Caco-2 (cell line): ENCODE data around the gene GPAM. TPM values are rescaled to one million over a fixed set of nuclear protein-coding genes. Genes with fewer than 3 reads are reported as not detected.

Experiments
- BruUV-seq: library from RNA; stranded (reverse); fragments of 400-500 nt; replicated peaks from 2 replicates; lab custom pipeline; 2021; lab: Mats Ljungman, UMichigan
- CTCF ChIA-PET: fragments of 300-600 bp; sonication (Branson Sonifier 250); formaldehyde crosslinking; loops from one replicate; lab custom pipeline; 2022; ENCODE audit warnings: antibody characterized with exemption; lab: Charles Lee
- POLR2A ChIA-PET: fragments of 300-600 bp; sonication (Branson Sonifier 250); formaldehyde crosslinking; loops from one replicate; lab custom pipeline; 2022; ENCODE audit warnings: antibody characterized with exemption; lab: Charles Lee
- DNase-seq, 2 experiments: peaks; one replicate each; pipeline versions ENCODE4 v3.0.0 to v3.0.0-alpha.2; 2020 to 2022
- H3K27me3 ChIP-seq: replicated peaks from 2 replicates; pipeline ENCODE4 v1.6.0; 2011; ENCODE audit warnings: low read length; ENCODE audit not compliant: control insufficient read depth, insufficient read depth
- H3K36me3 ChIP-seq: 2 replicates; pipeline ENCODE4 v1.5.1; 2011; ENCODE audit warnings: low read length; ENCODE audit not compliant: control insufficient read depth, insufficient read depth
- H3K4me1 ChIP-seq: fragments of 250-450 bp; sonication (Bioruptor Pico); 2 replicates; pipeline ENCODE4 v1.5.1; 2020; ENCODE audit warnings: mild to moderate bottlenecking
- H3K4me3 ChIP-seq: 2 replicates; pipeline ENCODE4 v1.5.1; 2011; ENCODE audit warnings: low read depth, mild to moderate bottlenecking, control low read depth, low read length
- H3K9me3 ChIP-seq: fragments of 250-450 bp; sonication (Bioruptor Pico); 2 replicates; pipeline ENCODE4 v1.5.1; 2020; ENCODE audit warnings: mild to moderate bottlenecking, moderate library complexity
- H3K27ac Mint-ChIP-seq: one replicate; pipeline ENCODE4 v1.8.0; 2022; ENCODE audit warnings: mixed read lengths; ENCODE audit not compliant: unreplicated experiment
- H3K27me3 Mint-ChIP-seq: one replicate; pipeline ENCODE4 v1.8.0; 2022; ENCODE audit warnings: mixed read lengths; ENCODE audit not compliant: insufficient read depth, unreplicated experiment
- H3K36me3 Mint-ChIP-seq: one replicate; pipeline ENCODE4 v1.8.0; 2022; ENCODE audit warnings: mild to moderate bottlenecking, mixed read lengths; ENCODE audit not compliant: insufficient read depth, unreplicated experiment
- H3K4me1 Mint-ChIP-seq: one replicate; pipeline ENCODE4 v1.8.0; 2022; ENCODE audit warnings: low read depth, mixed read lengths; ENCODE audit not compliant: unreplicated experiment
- H3K4me3 Mint-ChIP-seq: one replicate; pipeline ENCODE4 v1.8.0; 2022; ENCODE audit warnings: mild to moderate bottlenecking, moderate library complexity, mixed read lengths; ENCODE audit not compliant: unreplicated experiment
- H3K9me3 Mint-ChIP-seq: one replicate; pipeline ENCODE4 v1.8.0; 2022; ENCODE audit warnings: mixed read lengths; ENCODE audit not compliant: unreplicated experiment
- intact Hi-C: fragments of 100-400 bp; cut with micrococcal nuclease; formaldehyde crosslinking; loops from one replicate; pipeline ENCODE4 v1.10.0; 2022; ENCODE audit not compliant: unreplicated experiment
- total RNA-seq: library from RNA; stranded (reverse); gene quantifications from 2 replicates; pipeline ENCODE4 v1.2.3, GENCODE V29; 2022
- TF ChIP-seq, protein P1 (sequence below), 2 experiments: fragments of 200-600 bp in 1 of 2; IDR thresholded peaks; 1 replicate in 1 of 2; 2 replicates in 1 of 2; pipeline versions ENCODE4 v1.5.1 to v1.8.0; 2011 to 2022; ENCODE audit warnings: antibody characterized with exemption in 1 of 2, control low read depth in 1 of 2, inconsistent platforms in 1 of 2, low read depth in 1 of 2, low read length in 1 of 2, mild to moderate bottlenecking in 1 of 2, moderate library complexity in 1 of 2; ENCODE audit not compliant: insufficient read depth in 1 of 2, severe bottlenecking in 1 of 2, unreplicated experiment in 1 of 2

The GPAM gene
- total RNA-seq, 1 experiment from 2014 or later = 44.4 TPM

DNA sequence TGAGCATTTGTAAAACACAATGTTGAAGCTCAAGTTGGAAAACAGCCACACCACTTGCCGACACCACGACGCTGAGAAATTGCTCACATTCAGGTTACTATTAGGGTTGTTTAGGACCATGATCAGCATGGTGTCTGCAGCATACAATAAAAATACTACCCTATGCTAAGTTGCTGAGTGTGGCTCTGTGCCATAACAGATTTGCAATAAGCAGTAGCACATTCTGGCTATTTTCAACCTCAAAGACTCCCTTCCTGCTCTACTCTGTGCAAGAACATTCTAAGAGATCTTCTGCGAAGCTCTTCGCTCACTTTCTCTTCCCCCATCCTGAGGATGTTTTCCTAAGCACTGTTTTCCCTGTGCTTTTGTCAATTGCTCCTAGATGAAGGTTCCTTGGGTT lies 38.3 kb downstream of the GPAM start:
- intact Hi-C loops = loop anchor here (10.0 kb wide), 1 partner anchor 290 kb away; no protein-coding TSS in a partner anchor
- Mint-ChIP-seq H3K4me3 (no peak overlapping the region), H3K27me3 (no peaks in the 10 kb centered on the region), H3K36me3 (peaks cover 32% of the 10 kb centered on the region), H3K27ac (no peak overlapping the region), H3K4me1 (no peaks in the 10 kb centered on the region), H3K9me3 (no peaks in the 10 kb centered on the region)
- CTCF ChIA-PET = interaction anchor here (0.6 to 1.2 kb wide), 3 partner anchors 8 to 230 kb away, joined by 3 to 4 read pairs (median 3); no protein-coding TSS in a partner anchor
- Histone ChIP-seq H3K27me3 (no peaks in the 10 kb centered on the region), H3K4me1 (no peaks in the 10 kb centered on the region), H3K36me3 (no peaks in the 10 kb centered on the region; the same call in none of the 2 replicates), H3K9me3 (no peaks in the 10 kb centered on the region), H3K4me3 (no peak overlapping the region)
- BruUV-seq = no TSS peak
- TF ChIP-seq, protein P1, sequence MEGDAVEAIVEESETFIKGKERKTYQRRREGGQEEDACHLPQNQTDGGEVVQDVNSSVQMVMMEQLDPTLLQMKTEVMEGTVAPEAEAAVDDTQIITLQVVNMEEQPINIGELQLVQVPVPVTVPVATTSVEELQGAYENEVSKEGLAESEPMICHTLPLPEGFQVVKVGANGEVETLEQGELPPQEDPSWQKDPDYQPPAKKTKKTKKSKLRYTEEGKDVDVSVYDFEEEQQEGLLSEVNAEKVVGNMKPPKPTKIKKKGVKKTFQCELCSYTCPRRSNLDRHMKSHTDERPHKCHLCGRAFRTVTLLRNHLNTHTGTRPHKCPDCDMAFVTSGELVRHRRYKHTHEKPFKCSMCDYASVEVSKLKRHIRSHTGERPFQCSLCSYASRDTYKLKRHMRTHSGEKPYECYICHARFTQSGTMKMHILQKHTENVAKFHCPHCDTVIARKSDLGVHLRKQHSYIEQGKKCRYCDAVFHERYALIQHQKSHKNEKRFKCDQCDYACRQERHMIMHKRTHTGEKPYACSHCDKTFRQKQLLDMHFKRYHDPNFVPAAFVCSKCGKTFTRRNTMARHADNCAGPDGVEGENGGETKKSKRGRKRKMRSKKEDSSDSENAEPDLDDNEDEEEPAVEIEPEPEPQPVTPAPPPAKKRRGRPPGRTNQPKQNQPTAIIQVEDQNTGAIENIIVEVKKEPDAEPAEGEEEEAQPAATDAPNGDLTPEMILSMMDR (IDR thresholded peaks at IDR 0.05; ENCODE audit: insufficient read depth in 1 of 2, low read depth in 1 of 2, low read length in 1 of 2, severe bottlenecking in 1 of 2, unreplicated experiment in 1 of 2) = no peak
- no peak for DNase-seq
- POLR2A ChIA-PET = interaction anchor here (0.6 kb wide), 1 partner anchor 255 kb away, joined by 5 read pairs; no protein-coding TSS in a partner anchor

DNA sequence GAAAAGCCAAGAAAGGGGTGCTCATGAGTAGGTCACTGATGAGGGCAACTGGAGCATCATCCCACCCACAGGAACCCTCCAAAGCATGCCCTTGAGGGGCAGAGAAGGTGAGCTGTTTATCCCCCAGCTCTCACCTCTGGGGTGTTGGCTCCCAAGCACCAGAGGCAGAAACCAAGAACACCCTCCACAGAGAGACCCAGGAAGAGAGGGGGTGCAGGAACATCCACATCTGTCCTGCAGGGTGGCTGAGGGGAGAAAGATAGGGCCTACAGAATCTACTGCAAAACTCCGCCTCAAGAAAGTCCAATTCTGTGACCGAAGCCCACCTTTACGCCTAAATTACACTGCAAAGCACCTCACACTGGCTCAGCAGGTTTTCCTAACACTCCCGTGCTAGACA lies 40.1 kb downstream of the GPAM start:
- Mint-ChIP-seq H3K4me3 (no peak overlapping the region), H3K36me3 (peaks cover 33% of the 10 kb centered on the region), H3K27me3 (no peaks in the 10 kb centered on the region), H3K27ac (no peak overlapping the region), H3K4me1 (no peaks in the 10 kb centered on the region), H3K9me3 (no peaks in the 10 kb centered on the region)
- Histone ChIP-seq H3K4me3 (no peak overlapping the region), H3K27me3 (no peaks in the 10 kb centered on the region), H3K36me3 (no peaks in the 10 kb centered on the region; the same call in none of the 2 replicates), H3K9me3 (no peaks in the 10 kb centered on the region), H3K4me1 (no peaks in the 10 kb centered on the region)
- POLR2A ChIA-PET = no interaction called here
- no TSS peak for BruUV-seq
- CTCF ChIA-PET = interaction anchor here (0.7 kb wide), 1 partner anchor 69 kb away, joined by 3 read pairs; no protein-coding TSS in a partner anchor
- no peak for DNase-seq
- intact Hi-C loops = loop anchor here (10.0 kb wide), 1 partner anchor 291 kb away; no protein-coding TSS in a partner anchor
- TF ChIP-seq, protein P1 (IDR thresholded peaks at IDR 0.05; ENCODE audit: insufficient read depth in 1 of 2, low read depth in 1 of 2, low read length in 1 of 2, severe bottlenecking in 1 of 2, unreplicated experiment in 1 of 2) = no peak

DNA sequence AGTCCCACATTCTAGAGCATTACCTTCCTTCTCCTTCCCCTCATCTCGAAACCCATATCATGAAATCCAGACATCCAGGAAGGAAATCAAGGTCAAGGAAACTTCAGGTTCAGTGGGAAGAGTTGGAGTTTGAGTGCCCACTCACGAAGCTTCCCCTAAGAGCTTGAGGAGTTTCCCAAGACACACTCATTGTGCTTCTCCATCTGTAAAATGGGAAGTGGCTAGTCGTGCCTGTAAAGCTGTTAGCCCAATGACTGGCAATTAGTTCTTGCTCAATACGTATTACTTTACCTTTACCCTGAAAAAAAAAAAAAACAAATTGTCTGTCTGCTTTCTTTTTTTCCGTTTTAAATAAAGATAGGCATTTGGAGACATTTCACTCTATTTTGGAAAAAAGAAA lies 42.3 kb downstream of the GPAM start:
- no peak overlapping the region for H3K4me3 ChIP-seq
- H3K4me1 ChIP-seq = no peaks in the 10 kb centered on the region
- Mint-ChIP-seq H3K4me1 (no peaks in the 10 kb centered on the region), H3K4me3 (no peak overlapping the region), H3K27ac (no peak overlapping the region), H3K36me3 (peaks cover 25% of the 10 kb centered on the region), H3K27me3 (no peaks in the 10 kb centered on the region), H3K9me3 (no peaks in the 10 kb centered on the region)
- ChIA-PET CTCF (interaction anchor here (0.7 to 2.3 kb wide), 3 partner anchors 166 to 294 kb away, joined by 3 to 8 read pairs (median 3); no protein-coding TSS in a partner anchor), POLR2A (no interaction called here)
- intact Hi-C loops = loop anchor here (10.0 kb wide), 1 partner anchor 294 kb away; no protein-coding TSS in a partner anchor
- no peaks in the 10 kb centered on the region for H3K9me3 ChIP-seq
- BruUV-seq = no TSS peak
- DNase-seq = no peak
- TF ChIP-seq, protein P1 (IDR thresholded peaks at IDR 0.05; ENCODE audit: insufficient read depth in 1 of 2, low read depth in 1 of 2, low read length in 1 of 2, severe bottlenecking in 1 of 2, unreplicated experiment in 1 of 2) = no peak
- H3K36me3 ChIP-seq = no peaks in the 10 kb centered on the region; the same call in none of the 2 replicates
- H3K27me3 ChIP-seq = no peaks in the 10 kb centered on the region
